MV-4-11 (cell line): Measurements from ENCODE around the gene FOSL2.
A peak's percentile ranks its signal among the peaks of the same experiment; 100 is the strongest.

Experiments
- DNase-seq: peaks from one replicate; lab custom pipeline; 2025; lab: John Stamatoyannopoulos, UW

The FOSL2 gene

GRCh38 chr2:28450901-28451565 is 58.4 kb downstream of the FOSL2 start:
- no peak for DNase-seq

GRCh38 chr2:28451793-28452533 is 59.3 kb downstream of the FOSL2 start:
- no peak for DNase-seq

- peak; percentile 39 for DNase-seq
Measured at GRCh38 chr2:28452534-28453081, 60.0 kb downstream of the FOSL2 start.

- no peak for DNase-seq
Measured at GRCh38 chr2:28453396-28453795, 60.7 kb downstream of the FOSL2 start.

DNA sequence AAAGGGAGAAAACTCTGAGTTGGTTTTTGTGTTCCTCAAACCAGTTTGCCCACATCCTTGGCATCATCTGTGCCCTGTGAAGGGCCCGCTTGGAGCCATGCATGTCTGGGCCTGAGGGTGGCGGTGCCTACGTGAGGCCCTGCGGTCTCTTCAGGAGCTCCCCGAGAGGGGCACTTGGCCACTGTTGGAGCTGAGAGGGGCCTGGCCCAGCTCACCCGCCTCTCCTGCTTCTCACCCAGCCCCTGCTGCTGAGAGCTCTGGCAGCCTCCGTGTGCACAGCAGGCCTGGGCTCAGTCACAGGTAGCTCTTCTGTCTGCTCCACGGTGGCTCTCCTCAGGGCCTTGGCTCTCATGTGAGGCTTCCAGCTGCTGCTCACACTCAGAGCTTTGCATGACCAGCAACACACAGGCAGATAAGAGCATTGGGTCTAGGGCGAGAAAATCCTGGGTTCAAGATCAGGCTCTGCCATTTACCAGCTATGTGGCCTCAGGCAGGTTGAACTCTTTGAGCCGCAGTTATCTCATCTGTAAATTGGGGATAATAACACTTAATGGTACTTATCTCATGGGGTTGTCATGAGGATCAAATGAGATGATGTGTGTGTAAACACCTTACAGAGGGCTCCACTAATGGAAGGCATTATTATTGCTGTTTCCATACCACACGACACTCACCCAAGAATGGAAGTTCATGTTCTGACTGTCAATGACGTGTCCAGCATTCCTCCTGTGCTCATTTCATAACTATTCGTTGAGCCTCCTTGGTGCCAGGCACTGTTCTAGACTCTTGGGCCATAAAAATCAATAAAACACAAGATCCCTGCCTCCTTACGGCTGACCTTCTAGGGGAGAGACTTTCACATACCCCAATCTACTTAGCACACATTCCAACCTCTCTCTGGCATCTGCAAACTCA is 61.6 kb downstream of the FOSL2 start:
- no peak for DNase-seq

GRCh38 chr2:28457237-28457636 is 64.6 kb downstream of the FOSL2 start:
- no peak for DNase-seq

- DNase-seq: no peak
Measured at GRCh38 chr2:28461056-28461455, 68.4 kb downstream of the FOSL2 start.

GRCh38 chr2:28462122-28462521 is 69.5 kb downstream of the FOSL2 start:
- no peak for DNase-seq

DNA sequence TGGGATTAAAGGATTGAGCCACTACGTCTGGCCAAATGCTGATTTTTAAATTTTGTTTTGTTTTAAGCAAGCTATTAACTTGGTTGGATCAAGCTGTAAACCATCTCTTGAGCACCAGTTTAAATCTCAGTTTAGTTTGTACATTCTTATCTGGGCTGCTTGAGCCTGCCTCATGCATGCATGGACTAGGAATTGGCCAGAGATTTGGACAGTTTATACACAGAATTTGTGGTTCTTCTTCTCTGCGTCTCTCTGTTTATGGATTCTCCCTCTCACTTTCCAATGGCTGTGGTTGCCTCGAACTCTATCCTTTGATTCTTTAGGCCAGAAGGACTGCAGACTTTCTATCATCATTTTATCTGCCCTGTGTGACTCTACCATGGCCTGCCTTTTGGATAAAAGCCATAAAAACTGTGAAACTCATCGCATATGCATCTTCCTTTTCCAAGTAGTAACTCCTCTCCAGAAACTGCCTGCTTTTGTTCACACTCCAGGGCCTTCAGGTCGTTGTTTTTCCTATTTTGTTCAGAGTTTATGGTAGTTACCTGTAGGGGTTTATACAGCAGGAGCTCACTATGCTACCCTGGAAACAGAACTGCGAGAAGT is 70.7 kb downstream of the FOSL2 start:
- DNase-seq: no peak

DNA sequence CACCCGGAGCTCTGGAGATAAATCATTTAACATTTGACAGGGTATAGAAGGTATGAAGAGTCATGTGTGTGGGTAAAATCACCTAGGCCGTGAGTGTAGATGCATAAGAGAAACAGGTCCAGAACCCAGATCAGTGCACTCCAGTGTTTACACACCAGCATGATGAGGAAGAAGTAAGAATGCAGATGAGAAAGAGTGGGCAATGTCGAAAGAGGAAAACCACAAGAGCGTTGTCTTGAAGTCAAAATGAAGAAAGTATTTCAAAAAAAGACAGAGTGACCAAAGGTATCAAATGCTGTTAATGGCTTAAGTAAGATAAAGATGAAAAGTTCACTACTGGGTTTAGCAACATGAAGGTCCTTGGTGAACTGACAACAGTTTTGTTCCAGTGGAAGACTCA is 71.2 kb downstream of the FOSL2 start:
- peak; percentile 91 for DNase-seq

GRCh38 chr2:28465148-28465885 is 72.7 kb downstream of the FOSL2 start:
- no peak for DNase-seq
